ENCODE results near the gene ARHGAP26. TPM values are rescaled to one million over a fixed set of nuclear protein-coding genes. Genes with fewer than 3 reads are reported as not detected.

ARHGAP26 gene
- total and polyA plus RNA-seq, 2 of the 4 experiments (the other 2 are of a cell fraction) = 0.54 to 0.56 TPM

DNA sequence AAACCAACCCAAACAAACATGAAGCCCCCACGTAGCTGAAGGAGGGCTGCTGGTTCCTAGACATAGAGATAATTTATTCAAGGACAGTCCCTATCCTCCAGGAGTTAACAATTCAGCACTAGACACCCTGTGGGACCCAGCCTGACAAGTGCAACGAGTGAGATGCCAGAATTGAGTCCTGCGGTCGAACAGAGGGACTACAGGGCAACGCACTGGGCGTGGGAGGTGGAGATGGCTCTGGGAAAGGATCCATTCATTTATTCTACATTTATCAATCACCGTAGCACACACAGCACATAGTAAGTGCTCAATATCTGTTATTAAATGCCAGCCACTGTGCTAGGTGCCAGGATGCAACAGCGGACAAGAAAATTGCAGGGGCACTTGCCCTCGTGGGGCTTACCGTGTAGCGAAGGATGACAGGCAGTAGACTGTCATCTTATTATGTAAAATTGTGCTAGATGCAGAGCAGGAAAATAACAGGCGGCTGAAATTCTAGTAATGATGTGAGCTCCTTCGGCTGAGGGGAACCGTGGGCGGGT lies 855 bp upstream of the ARHGAP26 start:
- no peak overlapping the region for H3K27ac ChIP-seq (ENCODE audit: insufficient read depth, low read length)
- H3K4ac ChIP-seq (ENCODE audit: low read depth, low read length) = no peak overlapping the region
- intact Hi-C loops (cut with micrococcal nuclease) = no loop called here
- ChIA-PET CTCF (interaction anchor here (0.6 to 1.8 kb wide), 3 partner anchors 52 to 111 kb away, joined by 3 to 6 read pairs (median 4); no protein-coding TSS in a partner anchor), POLR2A (ENCODE audit: unreplicated experiment) (no interaction called here)
- peaks cover 31% of the 10 kb centered on the region for H3K27me3 ChIP-seq (ENCODE audit: control insufficient read depth, insufficient read depth, low read length)
- 0% methylated on average over 6 of the region's 15 CpGs; no CpG with 5 or more reads in 1 of the 2 experiments for WGBS, 2 experiments (ENCODE audit: extremely low coverage in 2 of 2, insufficient read length in 1 of 2)
- H3K9ac ChIP-seq (ENCODE audit: low read depth, low read length) = peak overlapping the region; percentile 50; the same call in 1 of the 2 replicates
- no peaks in the 10 kb centered on the region for H3K36me3 ChIP-seq (ENCODE audit: control insufficient read depth, insufficient read depth, low read length)
- dilution Hi-C loops (cut with HindIII; ENCODE audit: low sequenced_read_pairs, unreplicated experiment) = no loop called here
- no peak overlapping the region for H4K91ac ChIP-seq (ENCODE audit: insufficient read depth, low read depth, low read length)
- H3K4me1 ChIP-seq (ENCODE audit: control insufficient read depth, insufficient read depth, low read length) = peaks cover 3% of the 10 kb centered on the region; the same call in 1 of the 2 replicates
- ATAC-seq (ENCODE audit: low read depth) (no peak), DNase-seq (no peak)
- TF ChIP-seq RCOR1 (IDR thresholded peaks at IDR 0.05; ENCODE audit: insufficient replicate concordance, low read length) = no peak
- TF ChIP-seq RFX5 (IDR thresholded peaks at IDR 0.05; ENCODE audit: low read depth, low read length) = no peak
- TF ChIP-seq FOS (IDR thresholded peaks at IDR 0.05; ENCODE audit: low read depth, low read length) = no peak
- H3K56ac ChIP-seq (ENCODE audit: extremely low read depth, insufficient read depth, low read length) = no peak overlapping the region
- H2BK120ac ChIP-seq (ENCODE audit: low read depth, low read length) = no peak overlapping the region
- H2BK5ac ChIP-seq (ENCODE audit: low read depth, low read length, poor library complexity, severe bottlenecking) = no peak overlapping the region
- no peak overlapping the region for H2AK9ac ChIP-seq (replicated peaks; ENCODE audit: low read depth, low read length, poor library complexity)
- H2BK20ac ChIP-seq (ENCODE audit: low read depth, low read length) = no peak overlapping the region
- no peaks in the 10 kb centered on the region for H3K79me1 ChIP-seq (ENCODE audit: low read depth in 1 of 2, low read length in 2 of 2)
- no peaks in the 10 kb centered on the region for H3K9me3 ChIP-seq (ENCODE audit: control insufficient read depth, insufficient read depth, low read length)
- no peak overlapping the region for H4K8ac ChIP-seq (ENCODE audit: low read depth in 2 of 2, low read length in 2 of 2)
- H2AK5ac ChIP-seq (ENCODE audit: low read depth, low read length) = no peak overlapping the region
- no peak overlapping the region for H3K14ac ChIP-seq (replicated peaks; ENCODE audit: low read depth, low read length)
- H3K18ac ChIP-seq (ENCODE audit: low read depth, low read length) = no peak overlapping the region
- H3K4me3 ChIP-seq (ENCODE audit: insufficient read depth, low read depth, low read length) = peak overlapping the region; percentile 87
- BruUV-seq (replicated peaks) = no TSS peak
- peak overlapping the region; percentile 86 for H3K4me2 ChIP-seq (ENCODE audit: low read depth, low read length)
- no peaks in the 10 kb centered on the region for H3K9me1 ChIP-seq (ENCODE audit: insufficient read depth, low read length)
- no peak overlapping the region for H4K5ac ChIP-seq (ENCODE audit: low read depth, low read length)
- in situ Hi-C loops (cut with MboI; ENCODE audit: low sequenced_read_pairs) = no loop called here
- H3K23ac ChIP-seq (ENCODE audit: low read depth, low read length) = 0 out of 2 replicates have a peak overlapping the region, but pooled peaks have one; percentile 10
- H2AFZ ChIP-seq (replicated peaks; ENCODE audit: low read length, poor library complexity) = peak overlapping the region; percentile 97
- H2BK15ac ChIP-seq (ENCODE audit: low read depth, low read length) = no peak overlapping the region
- H4K20me1 ChIP-seq (ENCODE audit: insufficient read depth, low read length) = no peaks in the 10 kb centered on the region
